Thyroid gland (tissue), 4 donors: ENCODE data around the gene PPP3R1.

ENCODE experiments used
- CTCF ChIP-seq, 6 experiments: fragments of 200-600 bp in 3 of 6; fragments of 450-650 bp in 3 of 6; sonication (generic) in 3 of 6; IDR thresholded peaks; one replicate each; pipeline ENCODE4 v1.5.1; 2016 to 2019; ENCODE audit warnings: antibody characterized with exemption in 6 of 6, mild to moderate bottlenecking in 2 of 6, inconsistent platforms in 1 of 6, moderate library complexity in 1 of 6
- POLR2A ChIP-seq, 2 donors: fragments of 450-650 bp; IDR thresholded peaks; one replicate each; pipeline ENCODE4 v1.6.1; 2017; ENCODE audit warnings: antibody characterized with exemption in 2 of 2, mild to moderate bottlenecking in 2 of 2, moderate library complexity in 1 of 2

- TF ChIP-seq CTCF (IDR thresholded peaks at IDR 0.05) (no peak), POLR2A (IDR thresholded peaks at IDR 0.05) (no peak)
Measured at GRCh38 chr2:68158134-68158447, 94.2 kb downstream of the PPP3R1 start.
